Tibial nerve (tissue), 3 donors: ENCODE measurements around the gene GALNT18.

Source experiments
- CTCF ChIP-seq, 5 experiments: fragments of 200-600 bp in 3 of 5; fragments of 450-650 bp in 2 of 5; sonication (generic) in 3 of 5; IDR thresholded peaks; one replicate each; pipeline ENCODE4 v1.5.1; 2016 to 2019; ENCODE audit warnings: antibody characterized with exemption in 5 of 5, mild to moderate bottlenecking in 3 of 5, moderate library complexity in 2 of 5
- POLR2A ChIP-seq, 2 donors: fragments of 450-650 bp; IDR thresholded peaks; one replicate each; pipeline ENCODE4 v1.6.1; 2017; ENCODE audit warnings: antibody characterized with exemption in 2 of 2, mild to moderate bottlenecking in 2 of 2, moderate library complexity in 2 of 2

DNA sequence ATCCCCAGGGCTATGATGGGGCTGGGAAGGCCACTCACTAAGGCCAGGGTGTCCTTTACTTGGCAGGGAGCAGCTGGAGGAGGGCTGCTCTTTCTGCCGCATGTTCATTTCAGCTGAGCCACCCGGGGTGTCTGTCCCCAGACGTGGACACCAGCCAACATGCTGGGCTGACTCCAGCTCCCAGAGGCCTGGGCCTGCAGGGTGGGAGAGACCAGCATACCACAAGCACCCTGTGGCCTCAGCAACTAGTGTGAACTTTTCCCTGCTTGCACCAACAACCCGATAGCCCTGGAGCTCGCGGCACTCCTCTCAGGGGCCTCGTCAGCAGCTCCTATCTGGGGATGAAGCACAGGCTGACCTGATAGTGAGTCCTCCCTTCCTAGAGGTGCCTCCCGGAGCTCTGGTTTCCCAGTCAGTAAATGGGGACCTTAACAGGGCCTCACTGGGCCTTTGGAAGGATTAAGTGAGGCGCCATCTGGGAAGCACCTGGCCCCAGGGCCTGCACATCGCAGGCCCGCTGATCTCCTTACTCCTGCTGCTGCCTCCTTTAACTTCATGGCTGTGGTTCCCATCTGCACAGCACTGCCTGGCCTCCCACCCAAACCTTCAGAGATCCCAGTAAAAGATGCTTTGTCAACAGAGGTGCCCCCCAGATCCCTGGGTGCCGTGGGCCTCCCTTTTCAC lies 83.4 kb downstream of the GALNT18 start:
- TF ChIP-seq POLR2A (IDR thresholded peaks at IDR 0.05) (no peak), CTCF (IDR thresholded peaks at IDR 0.05) (no peak)
